GM21390 (cell line): ENCODE measurements around the gene CYSLTR1.
"Not testable (repeated sequence)": the region's sequence is repeated elsewhere in the genome, so short reads cannot be mapped to it uniquely, and the experiment has no call there.

Experiments
- ATAC-seq: cut with Tn5 transposase; IDR thresholded peaks from one replicate; pipeline ENCODE4 v1.9.1; 2021; ENCODE audit not compliant: unreplicated experiment

Gene CYSLTR1, protein sequence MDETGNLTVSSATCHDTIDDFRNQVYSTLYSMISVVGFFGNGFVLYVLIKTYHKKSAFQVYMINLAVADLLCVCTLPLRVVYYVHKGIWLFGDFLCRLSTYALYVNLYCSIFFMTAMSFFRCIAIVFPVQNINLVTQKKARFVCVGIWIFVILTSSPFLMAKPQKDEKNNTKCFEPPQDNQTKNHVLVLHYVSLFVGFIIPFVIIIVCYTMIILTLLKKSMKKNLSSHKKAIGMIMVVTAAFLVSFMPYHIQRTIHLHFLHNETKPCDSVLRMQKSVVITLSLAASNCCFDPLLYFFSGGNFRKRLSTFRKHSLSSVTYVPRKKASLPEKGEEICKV

DNA sequence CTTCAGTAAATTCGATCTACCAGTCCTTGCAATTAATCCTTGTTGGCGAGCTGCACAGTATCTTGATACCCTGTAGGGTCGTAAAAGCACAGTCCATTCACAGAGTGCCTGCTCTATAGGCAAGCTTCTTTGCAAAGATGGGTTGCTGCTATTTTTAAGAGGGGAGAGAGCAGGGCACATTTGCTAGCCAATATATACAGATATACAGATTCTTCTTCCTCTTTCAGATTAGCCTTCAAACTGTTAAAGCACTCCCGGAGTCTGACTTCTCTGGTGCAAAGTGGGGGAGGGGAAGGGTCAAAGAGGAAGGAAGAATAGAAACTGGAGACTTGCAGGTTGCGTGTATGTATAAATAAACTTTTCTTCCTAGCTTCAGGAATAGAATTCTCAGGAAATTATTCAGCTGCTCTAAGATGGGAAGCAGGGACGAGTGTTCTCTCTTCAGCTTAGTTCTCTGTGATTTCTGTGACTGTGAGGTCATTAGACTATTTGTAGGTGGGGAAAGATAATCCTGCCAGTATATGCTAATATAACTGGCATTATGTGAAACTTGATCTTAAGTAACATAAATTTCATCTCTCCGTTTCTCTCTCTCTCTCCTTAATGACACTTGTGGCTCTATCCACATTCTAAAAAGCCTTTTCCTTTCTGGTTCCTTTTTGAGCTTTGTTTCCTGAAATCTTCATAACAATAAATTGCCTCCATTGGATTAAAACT lies at the start of gene CYSLTR1:
CYSLTR1 (minus strand) TSS at position 242 of the 717 bp plus-strand sequence. CDS start 53,865 bp downstream, outside the sequence.
- peak; percentile 58 for ATAC-seq

DNA sequence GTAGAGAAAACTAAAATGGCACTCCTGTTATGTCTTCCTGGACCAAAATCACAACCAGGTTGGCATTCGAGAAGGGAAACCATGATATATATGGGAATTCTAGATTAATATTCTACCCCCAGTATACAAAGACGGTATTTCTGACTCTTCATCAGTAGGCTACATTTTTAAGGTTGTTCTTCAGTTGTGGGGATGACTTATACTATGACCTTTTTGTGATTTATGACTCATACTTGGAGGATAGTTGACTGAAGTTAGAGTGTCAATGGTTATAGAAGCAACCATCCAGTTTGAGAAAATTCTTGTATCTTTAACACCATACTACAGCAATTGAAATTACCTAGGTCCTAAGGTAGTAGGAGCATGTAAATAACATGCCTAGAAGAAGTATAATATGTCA lies 49.8 kb upstream of the CYSLTR1 start:
- no peak for ATAC-seq

DNA sequence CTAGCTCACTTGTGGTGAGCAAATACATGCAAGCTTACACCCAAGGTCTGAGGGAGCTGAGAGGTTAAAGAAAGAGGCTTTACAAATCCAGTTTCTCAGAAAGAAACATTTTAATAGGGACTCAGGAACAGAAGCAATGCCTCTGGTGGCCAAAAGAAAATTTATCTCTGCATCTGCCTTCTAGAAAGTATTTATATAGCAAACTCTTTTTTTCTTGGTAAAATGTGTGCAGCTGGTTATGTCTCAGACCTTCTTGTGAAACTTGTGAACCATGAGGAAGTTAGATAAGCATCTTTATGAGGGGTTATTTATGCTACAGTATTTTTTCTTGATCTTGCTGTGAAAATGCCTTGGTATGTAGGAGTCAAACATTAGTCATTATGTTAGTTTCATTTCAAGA lies 48.5 kb upstream of the CYSLTR1 start:
- no peak for ATAC-seq

GRCh38 chrX:78366576-78366975 lies 39.2 kb upstream of the CYSLTR1 start:
- no peak for ATAC-seq

GRCh38 chrX:78357342-78358055 lies 30.1 kb upstream of the CYSLTR1 start:
- no peak for ATAC-seq

- ATAC-seq, result peak; percentile 56
Measured at GRCh38 chrX:78333521-78333920, 6.1 kb upstream of the CYSLTR1 start.

GRCh38 chrX:78331708-78332107 lies 4.3 kb upstream of the CYSLTR1 start:
- ATAC-seq, result no peak

GRCh38 chrX:78330540-78330939 lies 3.1 kb upstream of the CYSLTR1 start:
- no peak for ATAC-seq

GRCh38 chrX:78330068-78330467 lies 2.7 kb upstream of the CYSLTR1 start:
- ATAC-seq, result no peak

DNA sequence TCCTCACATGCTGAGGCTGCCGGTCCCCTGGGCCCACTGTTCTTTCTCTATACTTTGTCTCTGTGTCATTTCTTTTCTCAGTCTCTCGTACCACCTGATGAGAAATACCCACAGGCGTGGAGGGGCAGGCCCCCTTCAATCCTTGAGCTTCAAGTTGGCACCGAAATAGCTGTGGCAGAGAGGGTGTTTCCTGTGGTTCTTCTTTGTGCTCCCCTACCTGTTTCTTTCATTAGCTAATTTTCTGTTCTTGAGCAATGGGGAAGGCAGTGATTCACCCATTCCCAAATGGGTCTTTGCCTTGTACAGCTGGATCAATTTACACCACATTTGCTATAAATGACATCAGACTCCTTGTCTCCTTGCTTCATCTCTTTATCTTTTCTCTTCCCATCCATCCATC lies 2.1 kb upstream of the CYSLTR1 start:
- ATAC-seq, result no peak

- ATAC-seq, result no peak
Measured at GRCh38 chrX:78326401-78326800, 1.0 kb downstream of the CYSLTR1 start.

- peak; percentile 30 for ATAC-seq
Measured at GRCh38 chrX:78322863-78323262, 4.5 kb downstream of the CYSLTR1 start.

DNA sequence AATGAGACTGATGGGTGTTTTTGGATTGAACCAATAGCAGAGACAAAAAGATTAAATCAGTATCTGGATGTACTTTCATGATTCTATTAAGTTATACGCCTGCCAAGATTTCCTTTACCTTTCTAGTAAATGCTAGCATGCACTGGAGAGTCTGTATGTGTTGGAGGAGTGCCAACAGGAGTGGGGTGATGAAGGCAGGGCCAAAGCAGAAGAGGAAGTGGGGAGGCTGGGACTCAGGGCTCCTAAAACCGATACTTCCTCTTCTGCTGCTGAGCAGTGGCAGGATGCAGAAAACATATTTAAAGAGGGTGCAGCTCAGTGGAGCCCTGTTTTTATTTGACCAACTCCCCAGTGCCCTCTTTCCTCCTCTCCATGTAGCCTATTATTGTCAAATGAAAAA lies 5.6 kb downstream of the CYSLTR1 start:
- peak; percentile 92 for ATAC-seq

- ATAC-seq, result no peak
Measured at GRCh38 chrX:78316265-78316664, 11.1 kb downstream of the CYSLTR1 start.

GRCh38 chrX:78315745-78316144 lies 11.7 kb downstream of the CYSLTR1 start:
- ATAC-seq, result no peak

DNA sequence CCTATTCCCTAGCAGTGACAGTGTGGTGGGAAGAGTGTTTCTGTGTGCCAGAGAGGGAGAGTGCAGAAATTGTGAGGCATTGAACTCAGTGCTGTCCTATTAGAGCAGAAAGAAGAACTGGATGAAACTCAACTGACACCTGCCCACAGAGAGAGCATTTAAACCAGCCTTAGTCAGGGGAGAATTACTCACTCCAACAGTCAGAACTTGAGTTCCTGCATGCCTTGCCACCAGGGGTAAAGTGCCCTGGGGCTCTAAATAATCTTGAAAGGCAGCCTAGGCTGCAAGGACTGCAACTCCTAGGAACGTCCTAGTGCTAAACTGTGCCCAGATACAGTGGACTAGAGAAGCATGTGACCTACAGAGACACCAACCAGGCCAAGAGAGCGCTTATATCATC lies 12.8 kb downstream of the CYSLTR1 start:
- ATAC-seq, result no peak

DNA sequence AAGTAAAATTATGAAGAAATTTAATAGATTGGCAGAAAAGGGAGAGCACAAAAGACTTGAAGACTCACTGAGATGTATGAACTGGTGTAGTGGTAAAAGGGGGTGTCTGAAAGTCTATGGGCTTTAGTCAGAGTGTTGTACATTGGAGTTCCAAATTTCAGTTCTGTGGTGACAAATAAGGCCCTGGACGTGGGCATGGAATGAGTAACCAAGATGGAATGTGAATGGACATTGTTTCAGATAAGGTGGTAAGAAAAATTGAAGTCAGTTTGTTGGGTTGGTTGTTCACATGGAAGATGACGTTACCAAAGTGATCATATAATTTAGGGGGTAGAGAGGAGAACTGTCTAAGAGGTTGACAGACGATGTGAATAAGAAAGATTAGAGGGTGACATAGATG lies 13.9 kb downstream of the CYSLTR1 start:
- no peak for ATAC-seq

- ATAC-seq, result no peak
Measured at GRCh38 chrX:78307665-78308064, 19.7 kb downstream of the CYSLTR1 start.

DNA sequence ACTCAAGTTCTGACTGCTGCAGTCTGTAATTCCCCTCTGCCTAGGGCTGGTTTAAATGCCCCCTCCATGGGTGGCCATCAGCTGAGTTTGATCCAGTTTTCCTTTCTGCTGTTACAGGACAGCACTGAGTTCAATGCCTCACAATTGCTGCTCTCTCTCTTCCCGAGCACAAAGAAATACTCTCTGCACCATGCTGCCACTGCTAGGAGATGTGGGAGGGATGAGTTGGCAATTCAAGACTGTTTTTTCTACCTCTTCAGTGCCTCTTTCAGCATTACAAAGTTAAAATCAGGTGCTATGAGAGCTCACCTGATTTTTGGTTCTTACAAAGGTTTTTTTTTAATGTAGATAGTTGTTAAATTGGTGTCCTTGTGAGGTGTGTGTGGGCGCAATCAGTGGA lies 24.3 kb downstream of the CYSLTR1 start:
- no peak for ATAC-seq

GRCh38 chrX:78300933-78301332 lies 26.5 kb downstream of the CYSLTR1 start:
- ATAC-seq, result not testable (repeated sequence)

DNA sequence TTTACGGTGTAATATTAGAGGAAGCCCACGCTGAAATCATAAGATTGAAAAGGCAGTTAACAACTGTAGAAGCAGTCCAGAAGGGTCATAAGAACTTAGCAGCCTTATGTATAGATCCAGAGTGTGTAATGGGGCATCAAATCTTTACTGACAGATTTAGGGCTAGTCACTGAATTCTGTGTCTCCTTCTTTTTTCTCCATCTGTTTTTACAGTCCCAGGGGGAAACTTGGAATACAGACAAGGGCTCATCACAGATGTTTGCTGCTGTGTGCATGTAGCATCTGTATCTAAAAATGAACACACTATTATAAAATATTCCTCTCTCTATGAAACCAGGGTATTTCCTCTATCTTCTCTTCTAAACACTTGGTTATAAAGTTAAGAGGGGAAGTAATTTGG lies 43.9 kb downstream of the CYSLTR1 start:
- no peak for ATAC-seq

GRCh38 chrX:78237127-78237526 lies 90.3 kb downstream of the CYSLTR1 start:
- no peak for ATAC-seq
